AG04449 (cell line): ENCODE measurements around the gene TPD52L2.

Source experiments
- CTCF ChIA-PET: fragments of 350-600 bp; formaldehyde crosslinking; extraction: SDS; loops from one replicate; lab custom pipeline; 2021; ENCODE audit warnings: antibody characterized with exemption; lab: Yijun Ruan, JAX
- POLR2A ChIA-PET: fragments of 400-600, 350-600 bp; formaldehyde crosslinking; extraction: SDS; loops from one replicate; lab custom pipeline; 2020; ENCODE audit warnings: antibody characterized with exemption, inconsistent platforms; lab: Yijun Ruan, JAX
- DNase-seq: peaks from one replicate; pipeline ENCODE4 v3.0.0-alpha.2; 2010; ENCODE audit warnings: low read depth, low spot score
- H3K4me3 ChIP-seq: 2 replicates; pipeline ENCODE4 v1.5.1; 2011; ENCODE audit warnings: low read depth, mild to moderate bottlenecking, control low read depth, low read length
- CTCF ChIP-seq: IDR thresholded peaks from one replicate; pipeline ENCODE4 v1.5.1; 2011; ENCODE audit warnings: mild to moderate bottlenecking, moderate library complexity, low read length, control low read depth, inconsistent platforms; ENCODE audit not compliant: insufficient read depth; ENCODE audit errors: missing control alignments

TPD52L2 gene

GRCh38 chr20:63823691-63824311 lies 41.3 kb upstream of the TPD52L2 start:
- ChIA-PET CTCF (interaction anchor here (0.8 kb wide), 1 partner anchor 49 kb away, joined by 3 read pairs; no protein-coding TSS in a partner anchor), POLR2A (no interaction called here)
- no peak for DNase-seq
- no peak for TF ChIP-seq CTCF
- no peak overlapping the region for H3K4me3 ChIP-seq

GRCh38 chr20:63825331-63826118 lies 39.5 kb upstream of the TPD52L2 start:
- ChIA-PET CTCF (no interaction called here), POLR2A (no interaction called here)
- no peak for DNase-seq
- TF ChIP-seq CTCF, result no peak
- H3K4me3 ChIP-seq, result no peak overlapping the region

GRCh38 chr20:63826753-63827152 lies 38.3 kb upstream of the TPD52L2 start:
- H3K4me3 ChIP-seq, result no peak overlapping the region
- CTCF ChIA-PET, result no interaction called here
- no peak for TF ChIP-seq CTCF
- DNase-seq, result no peak
- POLR2A ChIA-PET, result no interaction called here

- ChIA-PET POLR2A (no interaction called here), CTCF (no interaction called here)
- no peak for TF ChIP-seq CTCF
- H3K4me3 ChIP-seq, result no peak overlapping the region
- no peak for DNase-seq
Measured at GRCh38 chr20:63828124-63828523, 36.9 kb upstream of the TPD52L2 start.

- H3K4me3 ChIP-seq, result no peak overlapping the region
- no peak for TF ChIP-seq CTCF
- ChIA-PET CTCF (no interaction called here), POLR2A (no interaction called here)
- DNase-seq, result no peak
Measured at GRCh38 chr20:63828545-63828944, 36.5 kb upstream of the TPD52L2 start.

- ChIA-PET POLR2A (no interaction called here), CTCF (no interaction called here)
- TF ChIP-seq CTCF, result no peak
- no peak for DNase-seq
- H3K4me3 ChIP-seq, result no peak overlapping the region
Measured at GRCh38 chr20:63828951-63829350, 36.1 kb upstream of the TPD52L2 start.
